Measurements from ENCODE around the gene STAT2.
"Not testable (repeated sequence)": the region's sequence is repeated elsewhere in the genome, so short reads cannot be mapped to it uniquely, and the experiment has no call there.

STAT2 gene

GRCh38 chr12:56332512-56333196, 27.3 kb downstream of the STAT2 start:
- no peak for FAIRE-seq
- DNase-seq (ENCODE audit: low spot score): no peak

- DNase-seq (ENCODE audit: low spot score): no peak
- no peak for FAIRE-seq
These were observed 28.9 kb downstream of the STAT2 start for GRCh38 chr12:56330936-56331490.

- FAIRE-seq (no peak), DNase-seq (ENCODE audit: low spot score) (no peak)
These were observed 33.4 kb downstream of the STAT2 start for GRCh38 chr12:56326533-56326932.

GRCh38 chr12:56326126-56326525, 33.8 kb downstream of the STAT2 start:
- DNase-seq (ENCODE audit: low spot score) (no peak), FAIRE-seq (no peak)

GRCh38 chr12:56324206-56324605, 35.7 kb downstream of the STAT2 start:
- FAIRE-seq (no peak), DNase-seq (ENCODE audit: low spot score) (no peak)

- DNase-seq (ENCODE audit: low spot score); FAIRE-seq: not testable (repeated sequence)
These were observed 38.3 kb downstream of the STAT2 start for GRCh38 chr12:56321610-56322009.

- FAIRE-seq (no peak), DNase-seq (ENCODE audit: low spot score) (no peak)
These were observed 38.9 kb downstream of the STAT2 start for GRCh38 chr12:56321027-56321426.

- no peak for DNase-seq (ENCODE audit: low spot score)
- no peak for FAIRE-seq
These were observed 42.2 kb downstream of the STAT2 start for GRCh38 chr12:56317675-56318074.

GRCh38 chr12:56315622-56316473, 44.1 kb downstream of the STAT2 start, which contains the start of gene CNPY2:
Gene CNPY2, minus strand, starts transcription at chr12:56315988. Its CDS starts 771 bp downstream, at chr12:56315217.
- peak; percentile 81 for FAIRE-seq
- peak; percentile 97 for DNase-seq (ENCODE audit: low spot score)

- DNase-seq (ENCODE audit: low spot score) (no peak), FAIRE-seq (no peak)
These were observed 44.7 kb downstream of the STAT2 start for GRCh38 chr12:56315249-56315621.

GRCh38 chr12:56311003-56311402, 48.9 kb downstream of the STAT2 start:
- no peak for DNase-seq (ENCODE audit: low spot score)
- no peak for FAIRE-seq

GRCh38 chr12:56308714-56309113, 51.2 kb downstream of the STAT2 start:
- no peak for DNase-seq (ENCODE audit: low spot score)
- FAIRE-seq: no peak

GRCh38 chr12:56307221-56307965, 52.5 kb downstream of the STAT2 start:
- FAIRE-seq (no peak), DNase-seq (ENCODE audit: low spot score) (no peak)

GRCh38 chr12:56304872-56305590, 54.9 kb downstream of the STAT2 start:
- DNase-seq (ENCODE audit: low spot score): no peak
- no peak for FAIRE-seq

GRCh38 chr12:56304276-56304675, 55.6 kb downstream of the STAT2 start:
- FAIRE-seq (no peak), DNase-seq (ENCODE audit: low spot score) (no peak)

- FAIRE-seq: no peak
- DNase-seq (ENCODE audit: low spot score): no peak
These were observed 59.1 kb downstream of the STAT2 start for GRCh38 chr12:56300644-56301464.

GRCh38 chr12:56299853-56300643, 59.9 kb downstream of the STAT2 start, which contains the start of gene CS:
Gene CS, minus strand, starts transcription at chr12:56300330. Its CDS starts 129 bp downstream, at chr12:56300201.
- FAIRE-seq (peak; percentile 72), DNase-seq (ENCODE audit: low spot score) (peak; percentile 91)

GRCh38 chr12:56299308-56299852, 60.5 kb downstream of the STAT2 start:
- no peak for FAIRE-seq
- no peak for DNase-seq (ENCODE audit: low spot score)

- FAIRE-seq: no peak
- no peak for DNase-seq (ENCODE audit: low spot score)
These were observed 61.1 kb downstream of the STAT2 start for GRCh38 chr12:56298828-56299227.

Measured in RCC 7860 (cell line).